GM12875 (cell line): ENCODE measurements around the gene EME2.

Experiments used
- H3K4me3 ChIP-seq: one replicate; pipeline ENCODE4 v1.5.1; 2011; ENCODE audit warnings: low read depth, low read length, control low read depth
- TF ChIP-seq, protein P1 (sequence below): IDR thresholded peaks from 2 replicates; pipeline ENCODE4 v1.5.1; 2011; ENCODE audit warnings: low read depth, mild to moderate bottlenecking, control low read depth, inconsistent platforms, low read length, moderate library complexity, borderline replicate concordance; ENCODE audit not compliant: insufficient read depth

Gene EME2

DNA sequence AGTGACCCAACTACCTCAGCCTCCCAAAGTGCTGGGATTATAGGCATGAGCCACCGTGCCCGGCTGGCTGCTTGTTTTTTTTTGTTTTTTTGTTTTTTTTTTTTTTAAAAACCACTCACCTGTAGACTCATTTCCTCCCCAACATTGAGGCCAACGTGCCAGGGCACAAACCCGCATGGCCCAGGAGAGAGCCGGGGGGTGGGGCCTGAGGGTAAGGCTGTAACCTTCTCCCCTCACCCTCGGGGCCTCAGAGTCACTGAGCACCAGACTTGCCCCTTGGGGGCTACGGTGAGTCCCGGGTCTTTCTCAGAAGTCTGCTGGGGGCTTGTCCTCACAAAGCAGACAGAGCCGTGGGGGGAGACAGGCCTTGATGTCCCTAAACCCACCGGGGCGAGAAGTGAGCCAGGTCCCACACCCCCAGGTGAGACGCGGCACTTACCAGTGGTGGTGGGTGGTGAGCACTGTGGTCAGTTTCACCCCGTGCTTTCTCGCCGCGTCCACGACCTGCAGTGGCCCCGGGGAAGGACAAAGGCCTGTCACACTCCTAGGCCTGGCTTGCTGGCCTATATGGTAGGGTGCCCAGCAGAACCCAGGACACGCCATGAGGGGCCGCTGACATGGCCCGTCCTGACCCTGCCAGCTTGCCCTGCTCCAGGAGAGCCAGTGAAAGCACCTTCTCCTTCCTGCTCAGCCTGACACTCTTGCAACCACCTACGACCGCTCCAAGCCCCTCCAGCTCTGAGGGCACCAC is 49.4 kb downstream of the EME2 start:
- TF ChIP-seq, protein P1, sequence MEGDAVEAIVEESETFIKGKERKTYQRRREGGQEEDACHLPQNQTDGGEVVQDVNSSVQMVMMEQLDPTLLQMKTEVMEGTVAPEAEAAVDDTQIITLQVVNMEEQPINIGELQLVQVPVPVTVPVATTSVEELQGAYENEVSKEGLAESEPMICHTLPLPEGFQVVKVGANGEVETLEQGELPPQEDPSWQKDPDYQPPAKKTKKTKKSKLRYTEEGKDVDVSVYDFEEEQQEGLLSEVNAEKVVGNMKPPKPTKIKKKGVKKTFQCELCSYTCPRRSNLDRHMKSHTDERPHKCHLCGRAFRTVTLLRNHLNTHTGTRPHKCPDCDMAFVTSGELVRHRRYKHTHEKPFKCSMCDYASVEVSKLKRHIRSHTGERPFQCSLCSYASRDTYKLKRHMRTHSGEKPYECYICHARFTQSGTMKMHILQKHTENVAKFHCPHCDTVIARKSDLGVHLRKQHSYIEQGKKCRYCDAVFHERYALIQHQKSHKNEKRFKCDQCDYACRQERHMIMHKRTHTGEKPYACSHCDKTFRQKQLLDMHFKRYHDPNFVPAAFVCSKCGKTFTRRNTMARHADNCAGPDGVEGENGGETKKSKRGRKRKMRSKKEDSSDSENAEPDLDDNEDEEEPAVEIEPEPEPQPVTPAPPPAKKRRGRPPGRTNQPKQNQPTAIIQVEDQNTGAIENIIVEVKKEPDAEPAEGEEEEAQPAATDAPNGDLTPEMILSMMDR, result no peak
- no peak overlapping the region for H3K4me3 ChIP-seq

DNA sequence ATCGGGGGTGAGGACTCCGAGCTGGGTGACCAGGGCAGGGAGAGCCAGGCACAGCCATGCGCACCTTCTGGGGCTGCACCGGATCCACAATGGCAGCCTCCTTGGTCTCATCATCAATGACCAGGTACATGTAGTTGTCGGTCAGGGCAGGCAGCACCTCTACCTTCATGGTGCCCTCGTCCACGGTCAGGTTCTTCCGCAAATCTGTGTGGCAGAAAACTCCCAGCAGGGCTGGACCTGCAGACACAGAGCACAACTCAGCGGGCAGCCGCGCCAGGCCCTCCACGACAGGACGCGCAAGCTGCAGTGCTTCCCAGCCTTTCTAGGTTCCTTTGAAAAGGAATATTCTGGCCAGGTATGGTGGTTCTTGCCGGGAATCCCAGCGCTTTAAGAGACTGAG is 50.2 kb downstream of the EME2 start:
- no peak overlapping the region for H3K4me3 ChIP-seq
- TF ChIP-seq, protein P1, result no peak

DNA sequence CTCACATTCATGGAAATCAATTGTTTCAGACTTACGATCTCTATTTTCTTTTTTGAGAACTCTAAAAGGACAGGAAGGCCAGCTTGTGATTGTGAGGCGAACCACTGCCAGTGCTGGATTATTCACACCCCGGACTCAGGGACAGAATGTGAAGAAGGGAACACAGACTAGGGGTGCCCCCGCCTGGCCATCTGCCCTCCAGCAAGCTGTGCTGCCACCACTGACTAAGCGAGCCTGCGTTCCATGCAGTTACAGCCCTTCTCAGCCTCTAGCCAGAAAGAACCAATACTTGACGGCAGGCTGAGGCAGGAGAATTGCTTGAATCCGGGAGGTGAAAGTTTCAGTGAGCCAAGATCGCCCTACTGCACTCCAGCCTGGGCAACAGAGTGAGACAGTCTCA is 51.2 kb downstream of the EME2 start:
- H3K4me3 ChIP-seq, result no peak overlapping the region
- TF ChIP-seq, protein P1, result peak; percentile 37; the same call in 1 of the 2 replicates

DNA sequence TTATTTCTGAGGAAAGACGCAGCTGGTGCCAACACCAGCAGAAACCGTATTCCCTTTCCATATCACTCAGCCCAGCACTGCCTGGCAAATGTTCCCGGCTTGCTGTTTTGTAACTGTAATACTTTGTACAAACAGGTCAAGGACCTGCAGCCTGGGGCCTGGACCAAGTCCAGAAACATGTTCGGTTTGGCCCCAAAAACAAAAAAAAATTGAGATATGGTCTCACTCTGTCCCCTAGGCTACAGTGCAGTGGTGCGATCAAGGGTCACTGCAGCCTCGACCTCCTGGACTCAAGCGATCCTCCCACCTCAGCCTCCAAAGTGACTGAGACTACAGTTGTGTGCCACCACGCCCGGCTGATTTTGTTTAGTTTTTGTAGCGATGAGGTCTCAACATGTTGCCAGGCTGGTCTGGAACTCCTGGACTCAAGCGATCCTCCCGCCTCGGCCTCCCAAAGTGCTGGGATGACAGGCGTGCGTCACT is 52.8 kb downstream of the EME2 start:
- no peak overlapping the region for H3K4me3 ChIP-seq
- TF ChIP-seq, protein P1, result no peak
